Keratinocyte (primary cell): ENCODE measurements around the gene UBE2QL1. TPM values are rescaled to one million over a fixed set of nuclear protein-coding genes. Genes with fewer than 3 reads are reported as not detected.

Experiments
- DNase-seq: peaks from one replicate; pipeline ENCODE4 v3.0.0-alpha.2; 2011; ENCODE audit warnings: low read depth, missing footprints, low spot score
- FAIRE-seq: peaks from 2 replicates; lab custom pipeline; 2011; peaks lifted over from hg19 to GRCh38; lab: Jason Lieb, UNC
- H2AFZ ChIP-seq: 2 replicates; pipeline ENCODE4 v1.6.0; 2012; ENCODE audit warnings: low read length, control low read depth, inconsistent platforms; ENCODE audit not compliant: control insufficient read depth
- H3K27ac ChIP-seq: 2 replicates; pipeline ENCODE4 v1.5.1; 2011; ENCODE audit warnings: low read length; ENCODE audit not compliant: control insufficient read depth, insufficient read depth
- H3K27me3 ChIP-seq: 3 replicates; pipeline ENCODE4 v1.6.0; 2011; ENCODE audit warnings: low read length; ENCODE audit not compliant: control insufficient read depth, insufficient read depth; ENCODE audit errors: extremely low read depth
- H3K36me3 ChIP-seq, 2 experiments: 2 replicates in 1 of 2; 3 replicates in 1 of 2; pipeline ENCODE4 v1.5.1; 2011; ENCODE audit warnings: low read length in 2 of 2, mild to moderate bottlenecking in 1 of 2; ENCODE audit not compliant: control insufficient read depth in 2 of 2, insufficient read depth in 2 of 2; ENCODE audit errors: extremely low read depth in 1 of 2
- H3K4me1 ChIP-seq: 3 replicates; pipeline ENCODE4 v1.5.1; 2011; ENCODE audit warnings: low read length; ENCODE audit not compliant: control insufficient read depth, insufficient read depth; ENCODE audit errors: extremely low read depth
- H3K4me2 ChIP-seq: 3 replicates; pipeline ENCODE4 v1.6.0; 2011; ENCODE audit warnings: low read depth, low read length; ENCODE audit not compliant: control insufficient read depth, insufficient read depth; ENCODE audit errors: extremely low read depth
- H3K4me3 ChIP-seq, 3 experiments: fragments of 200-600 bp in 1 of 3; sonication (generic) in 1 of 3; 2 replicates in 2 of 3; 3 replicates in 1 of 3; pipeline ENCODE4 v1.5.1; 2011 to 2016; ENCODE audit warnings: low read length in 3 of 3, mild to moderate bottlenecking in 3 of 3, control low read depth in 2 of 3, inconsistent platforms in 1 of 3, low read depth in 1 of 3, mixed read lengths in 1 of 3, mixed run types in 1 of 3, moderate library complexity in 1 of 3; ENCODE audit not compliant: control insufficient read depth in 2 of 3, insufficient read depth in 2 of 3; ENCODE audit errors: extremely low read depth in 1 of 3
- H3K79me2 ChIP-seq: 2 replicates; pipeline ENCODE4 v1.6.0; 2012; ENCODE audit warnings: low read length; ENCODE audit not compliant: control insufficient read depth, insufficient read depth
- H3K9ac ChIP-seq: 3 replicates; pipeline ENCODE4 v1.6.0; 2011; ENCODE audit warnings: low read length; ENCODE audit not compliant: control insufficient read depth, insufficient read depth; ENCODE audit errors: extremely low read depth
- H3K9me1 ChIP-seq: 3 replicates; pipeline ENCODE4 v1.6.0; 2011; ENCODE audit warnings: low read length; ENCODE audit not compliant: control insufficient read depth, insufficient read depth; ENCODE audit errors: extremely low read depth
- H3K9me3 ChIP-seq: 2 replicates; pipeline ENCODE4 v1.5.1; 2012; ENCODE audit warnings: low read depth, low read length; ENCODE audit not compliant: control insufficient read depth
- H4K20me1 ChIP-seq: 3 replicates; pipeline ENCODE4 v1.6.0; 2011; ENCODE audit warnings: low read length; ENCODE audit not compliant: control insufficient read depth, insufficient read depth; ENCODE audit errors: extremely low read depth
- EZH2 ChIP-seq: IDR thresholded peaks from one replicate; pipeline ENCODE4 v1.6.1; 2012; ENCODE audit warnings: inconsistent platforms, mild to moderate bottlenecking, low read length, moderate library complexity
- dilution Hi-C: fragments of 300-500 bp; cut with MboI; formaldehyde crosslinking; loops from one replicate; pipeline ENCODE4 v1.7.0; 2020; ENCODE audit warnings: low sequenced_read_pairs; ENCODE audit not compliant: extremely low pct_ligation_motif_present
- polyA plus RNA-seq, 5 experiments: library from polyadenylated mRNA; depleted of rRNA in 3 of 5; stranded (reverse) in 3 of 5; stranded (forward) in 1 of 5; unstranded in 1 of 5; fragments of >200 nt; gene quantifications; 1 replicate in 1 of 5; 2 replicates in 3 of 5; 3 replicates in 1 of 5; pipeline versions ENCODE4 v1.2.1 to v1.2.3, GENCODE V29; 2011 to 2012; ENCODE audit warnings: missing spikeins in 2 of 5, low read depth in 1 of 5, low replicate concordance in 1 of 5
- TF ChIP-seq, protein P1 (sequence below), 3 experiments: IDR thresholded peaks in 1 of 3; conservative IDR thresholded peaks in 1 of 3; optimal IDR thresholded peaks in 1 of 3; 2 replicates in 2 of 3; 3 replicates in 1 of 3; pipeline versions ENCODE3 to v1.5.1; 2011; ENCODE audit warnings: low read length in 3 of 3, mild to moderate bottlenecking in 3 of 3, moderate library complexity in 2 of 3, control low read depth in 1 of 3, inconsistent platforms in 1 of 3; ENCODE audit not compliant: insufficient read depth in 2 of 3; ENCODE audit errors: extremely low read depth in 1 of 3

The UBE2QL1 gene
- polyA plus RNA-seq, 1 donor (not counting 4 experiments of a cell fraction or from before 2014, with no cell fraction given): not detected

DNA sequence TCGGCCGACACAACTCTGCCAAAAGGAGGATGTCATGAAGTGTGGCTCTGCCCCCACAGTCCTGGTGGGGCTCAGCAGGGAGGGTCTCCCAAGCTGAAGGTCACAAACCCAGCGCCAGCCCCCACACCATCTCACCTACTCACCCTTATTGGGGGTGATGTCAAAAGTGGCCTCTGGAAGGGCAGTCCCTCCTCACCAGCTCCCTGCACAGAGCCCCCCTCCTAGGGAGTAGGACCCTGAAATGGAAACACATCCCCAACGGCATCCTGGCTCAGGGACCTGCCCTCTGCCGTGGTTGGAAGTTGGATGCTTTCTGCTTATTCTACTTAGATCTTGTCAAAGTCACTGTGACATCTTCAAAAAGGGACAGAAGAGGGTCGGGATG, 94.7 kb downstream of the UBE2QL1 start:
- Histone ChIP-seq H2AFZ (no peak overlapping the region), H3K79me2 (no peaks in the 10 kb centered on the region), H3K36me3 (no peaks in the 10 kb centered on the region), H4K20me1 (no peaks in the 10 kb centered on the region), H3K9me1 (no peaks in the 10 kb centered on the region), H3K9ac (no peak overlapping the region), H3K4me3 (no peak overlapping the region), H3K9me3 (no peaks in the 10 kb centered on the region), H3K27me3 (no peaks in the 10 kb centered on the region), H3K27ac (no peak overlapping the region), H3K4me1 (no peaks in the 10 kb centered on the region), H3K4me2 (no peak overlapping the region)
- no peak for FAIRE-seq
- DNase-seq: no peak
- TF ChIP-seq EZH2: no peak
- TF ChIP-seq, protein P1, sequence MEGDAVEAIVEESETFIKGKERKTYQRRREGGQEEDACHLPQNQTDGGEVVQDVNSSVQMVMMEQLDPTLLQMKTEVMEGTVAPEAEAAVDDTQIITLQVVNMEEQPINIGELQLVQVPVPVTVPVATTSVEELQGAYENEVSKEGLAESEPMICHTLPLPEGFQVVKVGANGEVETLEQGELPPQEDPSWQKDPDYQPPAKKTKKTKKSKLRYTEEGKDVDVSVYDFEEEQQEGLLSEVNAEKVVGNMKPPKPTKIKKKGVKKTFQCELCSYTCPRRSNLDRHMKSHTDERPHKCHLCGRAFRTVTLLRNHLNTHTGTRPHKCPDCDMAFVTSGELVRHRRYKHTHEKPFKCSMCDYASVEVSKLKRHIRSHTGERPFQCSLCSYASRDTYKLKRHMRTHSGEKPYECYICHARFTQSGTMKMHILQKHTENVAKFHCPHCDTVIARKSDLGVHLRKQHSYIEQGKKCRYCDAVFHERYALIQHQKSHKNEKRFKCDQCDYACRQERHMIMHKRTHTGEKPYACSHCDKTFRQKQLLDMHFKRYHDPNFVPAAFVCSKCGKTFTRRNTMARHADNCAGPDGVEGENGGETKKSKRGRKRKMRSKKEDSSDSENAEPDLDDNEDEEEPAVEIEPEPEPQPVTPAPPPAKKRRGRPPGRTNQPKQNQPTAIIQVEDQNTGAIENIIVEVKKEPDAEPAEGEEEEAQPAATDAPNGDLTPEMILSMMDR (optimal IDR thresholded peaks at IDR 0.05 in 1 of 3, IDR thresholded peaks at IDR 0.05 in 1 of 3, conservative IDR thresholded peaks at IDR 0.05 in 1 of 3; ENCODE audit: extremely low read depth in 1 of 3, insufficient read depth in 2 of 3, low read length in 3 of 3): no peak
- dilution Hi-C loops: no loop called here

- dilution Hi-C loops: no loop called here
- no peak for TF ChIP-seq EZH2
- TF ChIP-seq, protein P1 (optimal IDR thresholded peaks at IDR 0.05 in 1 of 3, IDR thresholded peaks at IDR 0.05 in 1 of 3, conservative IDR thresholded peaks at IDR 0.05 in 1 of 3; ENCODE audit: extremely low read depth in 1 of 3, insufficient read depth in 2 of 3, low read length in 3 of 3): no peak
- no peaks in the 10 kb centered on the region for H3K4me1 ChIP-seq
- H3K4me2 ChIP-seq: no peak overlapping the region
- DNase-seq: no peak
- H3K36me3 ChIP-seq: no peaks in the 10 kb centered on the region
- H3K27me3 ChIP-seq: no peaks in the 10 kb centered on the region
- no peak overlapping the region for H3K27ac ChIP-seq
- H3K9ac ChIP-seq: no peak overlapping the region
- H4K20me1 ChIP-seq: no peaks in the 10 kb centered on the region
- H2AFZ ChIP-seq: no peak overlapping the region
- H3K79me2 ChIP-seq: no peaks in the 10 kb centered on the region
- no peaks in the 10 kb centered on the region for H3K9me3 ChIP-seq
- no peaks in the 10 kb centered on the region for H3K9me1 ChIP-seq
- FAIRE-seq: no peak
- no peak overlapping the region for H3K4me3 ChIP-seq
Observed at GRCh38 chr5:6543830-6544560, 95.3 kb downstream of the UBE2QL1 start.

Other genes with a start within 250 kb of the UBE2QL1 start
- gene MED10, start 70.3 kb upstream of the UBE2QL1 start, polyA plus RNA-seq: 31.1 to 47.1 TPM (median 38.8 TPM) in 3 replicates
- 52.7 to 91.5 TPM (median 91.2 TPM) in 3 replicates for gene NSUN2, start 184.2 kb downstream of the UBE2QL1 start, polyA plus RNA-seq
- gene SRD5A1, start 184.6 kb downstream of the UBE2QL1 start, polyA plus RNA-seq: 17.0 to 52.0 TPM (median 35.4 TPM) in 3 replicates